HepG2 (cell line): Measurements from ENCODE around the gene TIMM44. TPM values are rescaled to one million over a fixed set of nuclear protein-coding genes. Genes with fewer than 3 reads are reported as not detected.

Experiments used
- ATAC-seq: fragments of 200-7000 bp; cut with Tn5 transposase; 3 replicates; pipeline ENCODE4 v1.9.1; 2020; ENCODE audit warnings: mild to moderate bottlenecking, moderate library complexity
- BruUV-seq: library from RNA; stranded (reverse); fragments of 400-500 nt; replicated peaks from 2 replicates; lab custom pipeline; 2021; lab: Mats Ljungman, UMichigan
- CTCF ChIA-PET: fragments of 300-600 bp; formaldehyde crosslinking; extraction: SDS; loops from one replicate; lab custom pipeline; 2021; ENCODE audit warnings: low total read pairs, inconsistent platforms, low intra/inter-chr PET ratio; lab: Yijun Ruan, JAX
- POLR2A ChIA-PET: fragments of 350-600 bp; sonication (Branson Sonifier 250); formaldehyde crosslinking; loops from one replicate; lab custom pipeline; 2020; ENCODE audit warnings: antibody characterized with exemption, inconsistent platforms; lab: Yijun Ruan, JAX
- DNase-seq: peaks from one replicate; pipeline ENCODE4 v3.0.0-alpha.2; 2015; ENCODE audit warnings: low spot score
- FAIRE-seq: peaks from 3 replicates; lab custom pipeline; 2011; peaks lifted over from hg19 to GRCh38; lab: Jason Lieb, UNC
- H2AFZ ChIP-seq: one replicate; pipeline ENCODE4 v1.6.1; 2011; ENCODE audit warnings: low read length, inconsistent platforms
- H3K27ac ChIP-seq: fragments of 300-600 bp; 3 replicates; pipeline ENCODE4 v1.8.0; 2011; ENCODE audit warnings: mixed run types, mild to moderate bottlenecking, mixed read lengths, low read length, inconsistent platforms; ENCODE audit not compliant: insufficient read depth; ENCODE audit errors: extremely low read length
- H3K27me3 ChIP-seq, 2 experiments: fragments of 200-600 bp in 1 of 2; 2 replicates in 1 of 2; 3 replicates in 1 of 2; pipeline versions ENCODE4 v1.6.0 to v1.8.0; 2011; ENCODE audit warnings: low read length in 2 of 2, mild to moderate bottlenecking in 2 of 2, moderate library complexity in 2 of 2, inconsistent platforms in 1 of 2; ENCODE audit not compliant: insufficient read depth in 2 of 2, control insufficient read depth in 1 of 2
- H3K36me3 ChIP-seq, 2 experiments: fragments of 200-600 bp in 1 of 2; replicated peaks in 1 of 2; 2 replicates in 1 of 2; 3 replicates in 1 of 2; pipeline versions ENCODE4 v1.5.1 to v1.8.0; 2011; ENCODE audit warnings: low read length in 2 of 2, inconsistent platforms in 1 of 2; ENCODE audit not compliant: insufficient read depth in 2 of 2, control insufficient read depth in 1 of 2
- H3K4me1 ChIP-seq: 2 replicates; pipeline ENCODE4 v1.5.1; 2012; ENCODE audit warnings: low read length, inconsistent platforms; ENCODE audit not compliant: insufficient read depth
- H3K4me2 ChIP-seq: 2 replicates; pipeline ENCODE4 v1.6.0; 2011; ENCODE audit warnings: low read depth, low read length, inconsistent platforms
- H3K4me3 ChIP-seq, 3 experiments: fragments of 200-600 bp in 1 of 3; sonication (generic), shearing (Covaris generic) in 1 of 3; replicated peaks in 1 of 3; 2 replicates each; pipeline ENCODE4 v1.5.1; 2011 to 2016; ENCODE audit warnings: low read length in 3 of 3, inconsistent platforms in 2 of 3, low read depth in 2 of 3, mild to moderate bottlenecking in 2 of 3, control low read depth in 1 of 3, mixed read lengths in 1 of 3; ENCODE audit not compliant: insufficient read depth in 1 of 3
- H3K79me2 ChIP-seq: one replicate; pipeline ENCODE4 v1.6.1; 2011; ENCODE audit warnings: low read length, inconsistent platforms; ENCODE audit not compliant: insufficient read depth
- H3K9ac ChIP-seq: 2 replicates; pipeline ENCODE4 v1.6.0; 2011; ENCODE audit warnings: mild to moderate bottlenecking, low read depth, low read length, inconsistent platforms; ENCODE audit not compliant: insufficient read depth
- H3K9me3 ChIP-seq: 2 replicates; pipeline ENCODE4 v1.5.1; 2012; ENCODE audit warnings: mild to moderate bottlenecking, low read length
- H4K20me1 ChIP-seq: 2 replicates; pipeline ENCODE4 v1.6.0; 2011; ENCODE audit warnings: inconsistent platforms, mild to moderate bottlenecking, low read length, moderate library complexity; ENCODE audit not compliant: insufficient read depth
- MAFG ChIP-seq: sonication (generic); formaldehyde crosslinking; IDR thresholded peaks from 2 replicates; pipeline ENCODE4 v1.5.1; 2020; ENCODE audit warnings: mild to moderate bottlenecking, missing genetic modification reagents
- MIER2 ChIP-seq: IDR thresholded peaks from 2 replicates; pipeline ENCODE4 v1.6.1; 2016; ENCODE audit warnings: missing biosample characterization, missing genetic modification reagents
- NCOR1 ChIP-seq: fragments of 200-600 bp; sonication (generic); IDR thresholded peaks from 2 replicates; pipeline ENCODE4 v1.7.0; 2017; ENCODE audit warnings: antibody characterized with exemption, low read length, borderline replicate concordance
- NKX3-1 ChIP-seq: sonication (generic); formaldehyde crosslinking; IDR thresholded peaks from 2 replicates; pipeline ENCODE4 v1.5.0; 2020; ENCODE audit warnings: missing genetic modification reagents
- RFX1 ChIP-seq: fragments of 450-650 bp; IDR thresholded peaks from 2 replicates; pipeline ENCODE4 v1.6.1; 2017
- TGIF2 ChIP-seq: IDR thresholded peaks from 2 replicates; pipeline ENCODE4 v1.6.1; 2016; ENCODE audit warnings: control low read depth, missing compliant biosample characterization
- ZNF619 ChIP-seq: sonication (generic); formaldehyde crosslinking; IDR thresholded peaks from 2 replicates; pipeline ENCODE4 v1.4.0; 2020; ENCODE audit warnings: mild to moderate bottlenecking, missing genetic modification reagents
- ZNF768 ChIP-seq: sonication (generic); formaldehyde crosslinking; IDR thresholded peaks from 2 replicates; pipeline ENCODE4 v1.4.0; 2020; ENCODE audit warnings: missing genetic modification reagents
- ZSCAN29 ChIP-seq: sonication (generic); formaldehyde crosslinking; conservative IDR thresholded peaks from 2 replicates; pipeline ENCODE4 v1.4.0; 2020; ENCODE audit warnings: mild to moderate bottlenecking, missing genetic modification reagents
- WGBS: methylation state at CpG from one replicate; pipeline ENCODE4 v1.1.6; 2017; ENCODE audit warnings: low lambda C conversion rate; 5-methylcytosine and 5-hydroxymethylcytosine counted together
- in situ Hi-C: cut with HindIII; loops from 2 replicates; pipeline ENCODE4 v1.10.0; 2017; ENCODE audit warnings: low pct_unique_long_range_greater_than_20kb; ENCODE audit not compliant: extremely low pct_ligation_motif_present
- intact Hi-C: fragments of 100-400 bp; cut with micrococcal nuclease; formaldehyde crosslinking; loops from one replicate; pipeline ENCODE4 v1.10.0; 2022; ENCODE audit not compliant: unreplicated experiment
- polyA plus RNA-seq, 8 experiments: library from polyadenylated mRNA; depleted of rRNA in 3 of 8; stranded (reverse) in 7 of 8; unstranded in 1 of 8; fragments of >200 nt; fragmentation: Illumina TruSeq in 4 of 8; extraction: Trizol in 4 of 8; gene quantifications; 2 replicates each; pipeline versions ENCODE4 v1.2.1 to v1.2.3, GENCODE V29; 2011 to 2016; ENCODE audit warnings: low read depth in 4 of 8, missing spikeins in 1 of 8, mixed read lengths in 1 of 8; ENCODE audit not compliant: insufficient read depth in 1 of 8
- total RNA-seq, 5 experiments: library from RNA; depleted of rRNA; stranded (reverse); fragments of >200 nt; fragmentation: Illumina TruSeq; extraction: Trizol; gene quantifications; 2 replicates each; pipeline ENCODE4 v1.2.3, GENCODE V29; 2016; ENCODE audit warnings: low read depth in 1 of 5
- TF ChIP-seq, protein P1 (sequence below): sonication (generic); formaldehyde crosslinking; IDR thresholded peaks from 2 replicates; pipeline ENCODE4 v1.4.0; 2020; ENCODE audit warnings: missing genetic modification reagents
- TF ChIP-seq, protein P2 (sequence below): sonication (generic); formaldehyde crosslinking; IDR thresholded peaks from 2 replicates; pipeline ENCODE4 v1.5.0; 2020; ENCODE audit warnings: missing genetic modification reagents
- TF ChIP-seq, protein P3 (sequence below): sonication (generic); formaldehyde crosslinking; IDR thresholded peaks from 2 replicates; pipeline ENCODE4 v1.4.0; 2020; ENCODE audit warnings: missing genetic modification reagents, borderline replicate concordance

Gene TIMM44
- total and polyA plus RNA-seq, 2 of the 13 experiments (the other 11 are each of a cell fraction or from before 2014, with no cell fraction given): 42.9 to 72.6 TPM

DNA sequence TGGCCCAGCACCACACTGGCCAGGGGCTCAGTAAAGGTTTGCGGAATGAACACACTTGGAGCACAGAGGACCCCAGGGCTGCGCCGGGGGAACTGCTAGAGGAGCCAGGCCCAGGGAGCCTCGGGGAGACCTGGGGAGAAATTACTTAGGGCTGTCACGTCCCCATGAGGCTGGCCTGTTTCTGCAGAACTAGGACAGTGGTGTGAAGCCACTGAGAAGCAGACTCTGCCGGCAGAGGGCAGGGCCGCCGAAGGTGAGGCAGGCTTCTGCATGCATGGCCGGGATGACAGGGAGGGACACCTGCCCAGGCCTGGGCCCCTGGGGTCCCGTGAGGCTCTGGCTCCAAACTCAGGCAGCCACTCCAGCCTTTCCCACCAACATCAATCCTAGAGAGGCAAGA is 35.5 kb upstream of the TIMM44 start:
- Histone ChIP-seq H4K20me1 (peaks cover 2% of the 10 kb centered on the region; the same call in 1 of the 2 replicates), H3K27me3 (no peaks in the 10 kb centered on the region), H3K4me2 (no peak overlapping the region), H3K9ac (no peak overlapping the region), H3K27ac (no peak overlapping the region), H3K9me3 (no peaks in the 10 kb centered on the region), H3K36me3 (peaks cover 49 to 92% of the 10 kb centered on the region in 2 experiments)
- in situ Hi-C loops: no loop called here
- WGBS: 91% methylated on average over 8 of the region's 10 CpGs
- no peak for DNase-seq
- no peak for ATAC-seq
- TF ChIP-seq ZNF768 (CRISPR knock-in tag): no peak
- TF ChIP-seq, all 625 proteins: peak for 0
- ChIA-PET CTCF (no interaction called here), POLR2A (no interaction called here)
- intact Hi-C loops: no loop called here
- FAIRE-seq: no peak
- H2AFZ ChIP-seq: no peak overlapping the region
- H3K4me3 ChIP-seq: no peak overlapping the region
- H3K79me2 ChIP-seq: peaks cover 4% of the 10 kb centered on the region
- no TSS peak for BruUV-seq
- H3K4me1 ChIP-seq: no peaks in the 10 kb centered on the region

DNA sequence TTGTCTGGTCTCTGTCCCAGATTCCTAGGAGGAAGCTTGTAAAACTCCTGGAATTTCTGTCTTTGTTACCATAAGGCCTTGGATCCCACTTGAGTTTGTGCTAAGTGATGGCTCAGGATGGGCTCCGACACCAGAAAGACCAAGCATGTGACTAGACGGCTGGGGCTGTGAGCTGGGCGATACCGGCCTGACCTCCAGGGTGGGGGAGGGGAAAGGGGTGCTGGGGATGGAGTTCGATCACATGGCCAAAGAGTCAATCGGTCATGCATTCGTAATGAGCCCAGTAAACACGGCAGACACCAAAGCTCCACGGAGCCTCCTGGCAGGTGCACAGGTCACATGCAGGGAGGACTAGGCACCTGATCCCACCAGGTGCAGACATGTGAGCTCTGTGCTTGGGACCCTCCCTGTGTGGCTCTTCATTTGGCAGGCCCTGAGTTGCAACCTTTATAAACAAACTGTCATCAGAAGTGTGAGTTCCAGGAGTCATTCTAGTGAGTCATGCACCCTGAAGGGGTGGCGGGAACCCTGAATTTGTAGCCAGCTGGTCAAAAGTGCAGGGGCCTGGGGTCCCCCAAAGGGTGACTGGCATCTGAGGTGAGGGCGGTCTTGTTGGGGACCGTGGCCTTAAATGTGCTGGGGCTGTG is 34.8 kb upstream of the TIMM44 start:
- H3K4me1 ChIP-seq: no peaks in the 10 kb centered on the region
- TF ChIP-seq NKX3-1 (CRISPR knock-in tag) (no peak), TGIF2 (CRISPR knock-in tag) (no peak), MAFG (CRISPR knock-in tag) (no peak), NCOR1 (no peak), ZNF619 (CRISPR knock-in tag) (no peak), ZSCAN29 (CRISPR knock-in tag) (no peak), MIER2 (no peak), RFX1 (no peak)
- TF ChIP-seq, protein P1, sequence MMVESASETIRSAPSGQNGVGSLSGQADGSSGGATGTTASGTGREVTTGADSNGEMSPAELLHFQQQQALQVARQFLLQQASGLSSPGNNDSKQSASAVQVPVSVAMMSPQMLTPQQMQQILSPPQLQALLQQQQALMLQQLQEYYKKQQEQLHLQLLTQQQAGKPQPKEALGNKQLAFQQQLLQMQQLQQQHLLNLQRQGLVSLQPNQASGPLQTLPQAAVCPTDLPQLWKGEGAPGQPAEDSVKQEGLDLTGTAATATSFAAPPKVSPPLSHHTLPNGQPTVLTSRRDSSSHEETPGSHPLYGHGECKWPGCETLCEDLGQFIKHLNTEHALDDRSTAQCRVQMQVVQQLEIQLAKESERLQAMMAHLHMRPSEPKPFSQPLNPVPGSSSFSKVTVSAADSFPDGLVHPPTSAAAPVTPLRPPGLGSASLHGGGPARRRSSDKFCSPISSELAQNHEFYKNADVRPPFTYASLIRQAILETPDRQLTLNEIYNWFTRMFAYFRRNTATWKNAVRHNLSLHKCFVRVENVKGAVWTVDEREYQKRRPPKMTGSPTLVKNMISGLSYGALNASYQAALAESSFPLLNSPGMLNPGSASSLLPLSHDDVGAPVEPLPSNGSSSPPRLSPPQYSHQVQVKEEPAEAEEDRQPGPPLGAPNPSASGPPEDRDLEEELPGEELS (CRISPR knock-in tag): no peak
- TF ChIP-seq, protein P2, sequence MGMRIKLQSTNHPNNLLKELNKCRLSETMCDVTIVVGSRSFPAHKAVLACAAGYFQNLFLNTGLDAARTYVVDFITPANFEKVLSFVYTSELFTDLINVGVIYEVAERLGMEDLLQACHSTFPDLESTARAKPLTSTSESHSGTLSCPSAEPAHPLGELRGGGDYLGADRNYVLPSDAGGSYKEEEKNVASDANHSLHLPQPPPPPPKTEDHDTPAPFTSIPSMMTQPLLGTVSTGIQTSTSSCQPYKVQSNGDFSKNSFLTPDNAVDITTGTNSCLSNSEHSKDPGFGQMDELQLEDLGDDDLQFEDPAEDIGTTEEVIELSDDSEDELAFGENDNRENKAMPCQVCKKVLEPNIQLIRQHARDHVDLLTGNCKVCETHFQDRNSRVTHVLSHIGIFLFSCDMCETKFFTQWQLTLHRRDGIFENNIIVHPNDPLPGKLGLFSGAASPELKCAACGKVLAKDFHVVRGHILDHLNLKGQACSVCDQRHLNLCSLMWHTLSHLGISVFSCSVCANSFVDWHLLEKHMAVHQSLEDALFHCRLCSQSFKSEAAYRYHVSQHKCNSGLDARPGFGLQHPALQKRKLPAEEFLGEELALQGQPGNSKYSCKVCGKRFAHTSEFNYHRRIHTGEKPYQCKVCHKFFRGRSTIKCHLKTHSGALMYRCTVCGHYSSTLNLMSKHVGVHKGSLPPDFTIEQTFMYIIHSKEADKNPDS (CRISPR knock-in tag): no peak
- TF ChIP-seq, protein P3, sequence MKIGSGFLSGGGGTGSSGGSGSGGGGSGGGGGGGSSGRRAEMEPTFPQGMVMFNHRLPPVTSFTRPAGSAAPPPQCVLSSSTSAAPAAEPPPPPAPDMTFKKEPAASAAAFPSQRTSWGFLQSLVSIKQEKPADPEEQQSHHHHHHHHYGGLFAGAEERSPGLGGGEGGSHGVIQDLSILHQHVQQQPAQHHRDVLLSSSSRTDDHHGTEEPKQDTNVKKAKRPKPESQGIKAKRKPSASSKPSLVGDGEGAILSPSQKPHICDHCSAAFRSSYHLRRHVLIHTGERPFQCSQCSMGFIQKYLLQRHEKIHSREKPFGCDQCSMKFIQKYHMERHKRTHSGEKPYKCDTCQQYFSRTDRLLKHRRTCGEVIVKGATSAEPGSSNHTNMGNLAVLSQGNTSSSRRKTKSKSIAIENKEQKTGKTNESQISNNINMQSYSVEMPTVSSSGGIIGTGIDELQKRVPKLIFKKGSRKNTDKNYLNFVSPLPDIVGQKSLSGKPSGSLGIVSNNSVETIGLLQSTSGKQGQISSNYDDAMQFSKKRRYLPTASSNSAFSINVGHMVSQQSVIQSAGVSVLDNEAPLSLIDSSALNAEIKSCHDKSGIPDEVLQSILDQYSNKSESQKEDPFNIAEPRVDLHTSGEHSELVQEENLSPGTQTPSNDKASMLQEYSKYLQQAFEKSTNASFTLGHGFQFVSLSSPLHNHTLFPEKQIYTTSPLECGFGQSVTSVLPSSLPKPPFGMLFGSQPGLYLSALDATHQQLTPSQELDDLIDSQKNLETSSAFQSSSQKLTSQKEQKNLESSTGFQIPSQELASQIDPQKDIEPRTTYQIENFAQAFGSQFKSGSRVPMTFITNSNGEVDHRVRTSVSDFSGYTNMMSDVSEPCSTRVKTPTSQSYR (CRISPR knock-in tag): no peak
- H3K27me3 ChIP-seq: no peaks in the 10 kb centered on the region
- in situ Hi-C loops: no loop called here
- H3K9me3 ChIP-seq: no peaks in the 10 kb centered on the region
- BruUV-seq: no TSS peak
- H3K4me2 ChIP-seq: no peak overlapping the region
- H4K20me1 ChIP-seq: peaks cover 2% of the 10 kb centered on the region; the same call in 1 of the 2 replicates
- ATAC-seq: no peak
- peaks cover 4% of the 10 kb centered on the region for H3K79me2 ChIP-seq
- no peak for FAIRE-seq
- intact Hi-C loops: no loop called here
- 98% methylated on average over 9 of the region's 12 CpGs for WGBS
- CTCF ChIA-PET: no interaction called here
- H3K36me3 ChIP-seq: peaks cover 48 to 92% of the 10 kb centered on the region in 2 experiments
- no peak overlapping the region for H3K27ac ChIP-seq
- H3K4me3 ChIP-seq: no peak overlapping the region
- no peak overlapping the region for H3K9ac ChIP-seq
- POLR2A ChIA-PET: no interaction called here
- H2AFZ ChIP-seq: no peak overlapping the region
- no peak for DNase-seq
